GOT3 (cell line): ENCODE data around the gene CDH2.

ENCODE experiments used
- DNase-seq: peaks from one replicate; lab custom pipeline; 2025; ENCODE audit warnings: mixed read lengths; lab: John Stamatoyannopoulos, UW

The CDH2 gene

DNA sequence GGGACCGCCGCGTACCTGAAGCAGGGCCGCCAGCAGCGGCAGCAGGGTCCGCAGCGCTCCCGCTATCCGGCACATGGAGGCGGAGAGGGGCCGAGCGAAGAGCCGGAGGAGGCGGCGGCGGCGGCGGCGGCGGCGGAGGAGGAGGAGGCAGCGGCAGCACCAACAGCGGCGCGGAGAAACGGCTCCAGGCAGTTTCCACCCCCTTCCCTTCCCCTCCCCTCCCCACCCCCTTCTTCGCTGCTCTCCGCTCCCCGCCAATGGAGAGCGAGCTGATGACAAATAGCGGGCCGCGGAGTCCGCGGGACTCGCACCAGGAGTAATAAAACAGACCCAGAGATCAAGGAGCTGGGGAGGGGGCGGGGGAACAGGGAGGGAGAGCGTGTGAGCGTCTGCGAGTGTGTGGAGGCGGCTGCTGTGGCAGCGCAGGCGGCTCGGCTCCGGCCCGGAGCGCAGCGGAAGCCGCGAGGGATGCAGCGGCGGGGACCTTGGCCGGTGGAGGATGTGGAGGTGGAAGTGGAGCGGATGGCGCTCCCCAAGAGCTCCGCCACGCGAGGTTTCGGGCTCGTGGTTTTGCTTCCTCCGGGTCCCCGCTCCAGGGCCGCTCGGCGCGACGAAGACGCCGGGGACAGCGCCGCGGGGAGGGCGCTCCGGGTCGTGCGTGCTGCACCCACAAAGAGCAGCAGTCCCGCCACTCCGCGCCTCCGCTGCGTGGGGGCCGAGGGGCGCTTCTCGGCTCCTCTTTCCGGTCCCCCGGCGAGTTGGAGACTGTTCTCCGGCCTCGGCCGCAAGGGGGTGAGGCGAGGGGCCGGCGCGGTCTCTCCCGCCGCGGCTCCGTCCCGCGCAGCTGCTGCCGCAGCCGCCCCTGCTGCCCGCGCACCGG is at the start of gene CDH2:
Gene CDH2 (minus strand): TSS at position 183 of the 880 bp plus-strand sequence. CDS start 108 bp downstream, at position 75.
- peak; percentile 3 for DNase-seq

GRCh38 chr18:28212060-28212459 is 35.1 kb upstream of the CDH2 start:
- no peak for DNase-seq

DNA sequence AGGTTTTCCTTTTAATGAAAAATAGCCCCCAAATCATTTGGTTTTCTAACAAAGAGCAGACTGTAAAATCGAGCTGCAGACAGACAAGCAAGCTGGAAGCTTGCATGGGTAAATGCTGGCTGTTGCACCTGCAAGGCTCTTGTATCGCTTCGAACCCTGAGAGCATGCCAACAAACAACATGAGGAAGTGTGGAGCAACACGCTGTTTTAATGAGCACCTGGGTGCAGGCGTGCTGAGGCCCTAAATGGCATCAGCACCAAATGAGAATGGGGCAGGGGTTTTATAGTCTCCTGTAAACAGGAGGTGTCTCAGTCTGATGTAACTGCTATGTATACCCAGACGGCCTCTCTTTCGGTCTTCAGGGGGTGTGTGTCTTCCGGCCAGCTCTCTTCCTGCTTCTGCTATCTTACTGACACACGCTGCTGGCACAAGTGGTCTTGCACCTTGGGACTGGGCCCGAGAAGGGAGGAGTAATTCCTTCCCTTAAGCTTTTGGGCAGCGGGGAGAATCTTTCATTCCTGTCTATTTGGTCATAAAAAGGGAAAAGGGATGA is 31.9 kb upstream of the CDH2 start:
- no peak for DNase-seq

GRCh38 chr18:28208268-28208667 is 31.3 kb upstream of the CDH2 start:
- no peak for DNase-seq

DNA sequence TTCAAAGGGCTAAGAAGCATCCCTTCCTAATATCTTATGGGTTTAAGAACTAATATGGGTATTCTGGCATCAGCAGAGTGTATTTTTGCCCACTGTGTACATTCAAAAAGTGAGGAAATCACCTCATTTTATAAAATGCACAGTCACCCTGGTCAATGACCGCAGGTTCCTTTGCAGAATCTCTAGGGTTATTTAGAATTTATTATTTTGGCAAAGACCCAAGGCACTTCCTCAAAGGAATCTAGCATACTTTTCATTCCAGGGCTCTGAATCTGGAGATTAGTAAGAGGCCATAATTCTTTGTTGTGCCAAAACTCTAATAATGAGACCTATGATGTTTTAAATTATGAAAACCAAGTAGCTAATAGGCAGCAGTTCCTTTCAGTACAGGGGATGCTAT is 27.2 kb upstream of the CDH2 start:
- DNase-seq: no peak

- DNase-seq: no peak
Measured at GRCh38 chr18:28201056-28201455, 24.1 kb upstream of the CDH2 start.

- DNase-seq: no peak
Measured at GRCh38 chr18:28198620-28199019, 21.7 kb upstream of the CDH2 start.

- DNase-seq: no peak
Measured at GRCh38 chr18:28193177-28193778, 16.3 kb upstream of the CDH2 start.

- no peak for DNase-seq
Measured at GRCh38 chr18:28189400-28190239, 12.7 kb upstream of the CDH2 start.

DNA sequence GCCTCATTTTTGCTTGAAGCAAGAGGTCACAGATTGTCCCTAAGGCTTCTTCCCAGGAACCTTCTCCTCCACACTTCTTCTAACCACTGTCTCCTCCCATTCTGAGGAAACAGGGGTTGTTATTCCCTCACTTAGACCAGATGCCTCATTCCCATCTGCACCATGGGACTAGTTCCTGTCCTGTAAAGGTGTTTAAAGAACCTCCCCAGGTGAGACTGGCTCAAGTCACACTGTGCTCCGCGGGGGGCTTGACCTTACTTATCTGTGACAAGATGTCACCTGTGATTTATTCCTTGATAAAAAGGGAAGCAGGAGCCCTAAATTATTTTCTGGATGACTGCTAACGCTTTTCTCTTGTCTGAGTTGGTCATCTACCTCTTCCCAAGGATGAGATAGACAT is 8.2 kb upstream of the CDH2 start:
- no peak for DNase-seq

GRCh38 chr18:28183418-28184078 is 6.6 kb upstream of the CDH2 start:
- no peak for DNase-seq

DNA sequence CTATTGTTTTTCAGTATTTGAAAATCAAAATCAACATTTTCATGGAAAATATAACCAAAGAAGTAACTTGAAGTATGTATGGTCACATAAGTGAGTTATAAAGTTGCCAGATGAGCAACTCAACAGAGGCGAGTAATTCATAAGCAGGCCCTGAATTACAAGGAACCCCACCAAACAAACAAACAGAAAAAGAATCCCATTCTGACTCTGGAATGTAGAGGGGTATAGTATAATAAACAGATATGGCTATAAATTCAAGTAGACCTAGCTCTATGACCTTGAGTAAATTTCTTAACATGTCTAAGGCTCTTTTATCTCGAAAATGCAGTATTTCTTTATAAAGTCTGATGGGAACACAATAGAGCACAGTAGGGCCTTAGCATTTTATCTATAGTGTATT is 4.7 kb upstream of the CDH2 start:
- DNase-seq: no peak

GRCh38 chr18:28178720-28179119 is 1.8 kb upstream of the CDH2 start:
- no peak for DNase-seq

- peak; percentile 5 for DNase-seq
Measured at GRCh38 chr18:28177828-28178635, 1.1 kb upstream of the CDH2 start.

GRCh38 chr18:28176698-28176947 is 307 bp downstream of the CDH2 start:
- no peak for DNase-seq

DNA sequence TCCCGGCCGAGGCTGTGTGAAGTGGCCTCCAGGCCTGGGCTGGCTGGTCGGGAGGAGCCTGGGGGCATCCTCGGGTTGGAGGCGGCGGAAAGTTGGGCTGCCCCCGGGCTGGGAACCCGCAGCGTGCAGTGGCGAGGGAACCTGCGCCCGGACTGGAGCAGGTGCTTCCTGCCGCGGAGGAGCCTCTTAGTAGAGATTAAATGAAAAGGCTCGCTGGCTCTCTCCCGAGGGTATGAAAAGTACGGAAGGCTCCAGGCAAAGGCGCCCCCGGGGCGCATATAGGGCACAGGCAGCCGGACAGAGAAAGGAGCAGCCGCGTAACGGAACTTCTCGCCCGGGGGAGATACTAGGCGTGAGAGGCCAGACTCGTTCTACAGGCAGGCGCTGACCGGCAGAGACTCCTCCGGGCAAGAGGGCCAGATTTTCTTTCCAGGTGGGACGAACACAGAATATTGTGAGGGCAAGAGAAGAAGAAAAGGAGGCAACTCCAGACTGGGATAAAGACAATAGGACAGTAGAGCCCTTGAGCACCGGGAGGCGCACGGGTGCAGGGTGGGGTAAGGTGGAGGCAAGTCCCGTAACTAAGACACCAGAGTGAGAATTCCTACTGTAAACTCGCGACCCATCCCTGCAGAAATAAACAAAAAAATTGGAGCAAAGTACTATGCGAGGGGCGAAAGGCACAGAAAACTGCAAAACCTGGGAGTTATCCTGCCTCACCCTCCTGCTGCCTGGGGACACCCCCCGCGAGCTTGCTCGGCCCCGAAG is 816 bp downstream of the CDH2 start:
- no peak for DNase-seq

GRCh38 chr18:28175150-28175929 is 1.6 kb downstream of the CDH2 start:
- DNase-seq: no peak

DNA sequence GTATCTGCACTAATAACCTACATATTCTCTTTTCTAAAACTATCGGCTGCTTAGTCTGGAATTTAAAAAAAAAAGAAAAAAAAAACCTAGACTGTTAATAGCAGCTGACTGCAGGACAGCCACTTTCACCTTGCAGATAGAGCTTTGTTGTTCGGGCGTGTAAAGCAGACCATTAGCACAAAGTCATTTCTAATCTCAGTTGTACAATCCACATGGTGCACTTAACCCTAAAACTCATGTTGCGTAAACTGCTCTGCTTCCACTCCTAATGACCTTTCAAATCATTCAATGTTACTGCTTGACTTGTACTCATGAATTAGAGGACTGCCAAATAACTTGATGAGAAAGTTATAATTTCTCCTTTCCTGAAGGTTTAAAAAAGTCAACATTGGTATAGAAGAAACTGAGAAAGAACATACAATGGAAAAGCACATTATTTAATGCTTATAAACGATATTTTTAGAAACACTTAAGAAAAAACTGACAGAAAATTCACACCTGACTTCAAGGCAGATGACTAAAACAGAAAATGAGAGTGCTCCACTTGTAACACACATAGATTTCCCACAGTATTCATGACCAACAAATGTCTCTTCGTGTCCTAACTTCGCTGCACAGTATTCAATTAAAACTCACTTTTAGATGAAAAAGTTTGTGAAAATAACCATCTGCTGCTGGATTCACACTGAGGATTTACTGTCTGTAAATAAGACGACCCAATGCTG is 2.6 kb downstream of the CDH2 start:
- DNase-seq: no peak

DNA sequence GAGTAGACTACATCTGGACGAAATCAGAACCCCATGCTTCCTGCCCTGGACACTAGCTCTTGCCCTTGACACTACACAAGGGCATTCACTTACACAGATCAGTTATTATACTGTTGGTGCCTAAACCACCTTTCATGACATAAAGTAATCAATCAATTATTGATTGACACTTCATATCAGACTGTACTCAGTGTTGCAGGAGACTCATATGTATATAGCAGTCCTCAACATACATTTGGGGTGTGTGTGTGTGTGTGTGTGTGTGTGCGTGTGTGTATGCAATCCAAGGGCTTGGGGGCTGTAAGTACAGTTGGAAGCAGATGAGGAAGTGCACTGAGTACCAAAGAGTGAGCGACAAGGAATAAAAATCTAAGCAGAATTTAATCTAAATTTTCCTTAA is 5.1 kb downstream of the CDH2 start:
- no peak for DNase-seq
